Measurements from ENCODE around the gene GRAMD2B. TPM values are rescaled to one million over a fixed set of nuclear protein-coding genes. Genes with fewer than 3 reads are reported as not detected.
"Not testable (repeated sequence)": the region's sequence is repeated elsewhere in the genome, so short reads cannot be mapped to it uniquely, and the experiment has no call there.

The GRAMD2B gene
- total RNA-seq, 4 donors from 2014 or later = 37.7 to 61.5 (median 44.6) TPM

DNA sequence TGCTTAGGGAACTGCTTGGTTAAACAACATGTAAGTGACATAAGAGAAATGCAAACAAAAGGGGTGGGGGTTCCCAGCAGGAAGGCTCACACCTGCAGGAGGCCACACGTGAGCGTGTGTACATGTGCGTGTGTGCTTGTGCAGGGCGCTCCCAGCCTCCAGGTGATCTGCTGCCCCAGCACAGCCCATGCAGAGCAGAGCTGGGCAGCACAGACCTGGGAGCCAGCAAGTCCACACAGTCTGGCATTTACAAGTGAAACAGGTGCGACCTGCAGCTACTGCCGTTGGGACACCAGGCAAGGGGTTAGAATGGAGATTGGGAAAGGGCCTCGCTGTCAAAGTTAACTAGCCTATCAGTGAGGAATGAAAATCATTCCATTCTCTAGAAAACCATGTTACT lies 41.8 kb downstream of the GRAMD2B start:
- Histone ChIP-seq H3K4me1 (peaks cover 0 to 42% (median 20%) of the 10 kb centered on the region in 4 donors), H3K27me3 (no peaks in the 10 kb centered on the region), H3K27ac (peak overlapping the region in 2 of 4 donors; percentile 11 to 29), H3K36me3 (peaks cover 0 to 32% (median 8%) of the 10 kb centered on the region in 3 donors), H3K4me3 (no peak overlapping the region), H3K9me3 (no peaks in the 10 kb centered on the region)
- 81 to 90% methylated on average over 7 of the region's 7 CpGs for WGBS, 2 donors
- TF ChIP-seq EP300 (IDR thresholded peaks at IDR 0.05) = no peak
- TF ChIP-seq, protein P1, sequence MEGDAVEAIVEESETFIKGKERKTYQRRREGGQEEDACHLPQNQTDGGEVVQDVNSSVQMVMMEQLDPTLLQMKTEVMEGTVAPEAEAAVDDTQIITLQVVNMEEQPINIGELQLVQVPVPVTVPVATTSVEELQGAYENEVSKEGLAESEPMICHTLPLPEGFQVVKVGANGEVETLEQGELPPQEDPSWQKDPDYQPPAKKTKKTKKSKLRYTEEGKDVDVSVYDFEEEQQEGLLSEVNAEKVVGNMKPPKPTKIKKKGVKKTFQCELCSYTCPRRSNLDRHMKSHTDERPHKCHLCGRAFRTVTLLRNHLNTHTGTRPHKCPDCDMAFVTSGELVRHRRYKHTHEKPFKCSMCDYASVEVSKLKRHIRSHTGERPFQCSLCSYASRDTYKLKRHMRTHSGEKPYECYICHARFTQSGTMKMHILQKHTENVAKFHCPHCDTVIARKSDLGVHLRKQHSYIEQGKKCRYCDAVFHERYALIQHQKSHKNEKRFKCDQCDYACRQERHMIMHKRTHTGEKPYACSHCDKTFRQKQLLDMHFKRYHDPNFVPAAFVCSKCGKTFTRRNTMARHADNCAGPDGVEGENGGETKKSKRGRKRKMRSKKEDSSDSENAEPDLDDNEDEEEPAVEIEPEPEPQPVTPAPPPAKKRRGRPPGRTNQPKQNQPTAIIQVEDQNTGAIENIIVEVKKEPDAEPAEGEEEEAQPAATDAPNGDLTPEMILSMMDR (IDR thresholded peaks at IDR 0.05) = no peak
- no peak for TF ChIP-seq POLR2A (IDR thresholded peaks at IDR 0.05)
- no peak for DNase-seq (ENCODE audit: low spot score in 2 of 2)

- peaks cover 0 to 38% (median 4%) of the 10 kb centered on the region in 4 donors for H3K4me1 ChIP-seq
- WGBS, 2 donors = 78 to 83% methylated on average over 3 of the region's 3 CpGs
- H3K27me3 ChIP-seq = no peaks in the 10 kb centered on the region
- no peaks in the 10 kb centered on the region for H3K9me3 ChIP-seq
- no peak overlapping the region for H3K4me3 ChIP-seq
- H3K36me3 ChIP-seq = peaks cover 0 to 62% (median 8%) of the 10 kb centered on the region in 3 donors
- TF ChIP-seq POLR2A (IDR thresholded peaks at IDR 0.05) (no peak), EP300 (IDR thresholded peaks at IDR 0.05) (no peak)
- TF ChIP-seq, protein P1 (IDR thresholded peaks at IDR 0.05) = no peak
- DNase-seq (ENCODE audit: low spot score in 2 of 2) = no peak
- H3K27ac ChIP-seq = peak overlapping the region in 2 of 4 donors; percentile 48 to 53
Measured at GRCh38 chr5:126468091-126468490, 44.9 kb downstream of the GRAMD2B start.

DNA sequence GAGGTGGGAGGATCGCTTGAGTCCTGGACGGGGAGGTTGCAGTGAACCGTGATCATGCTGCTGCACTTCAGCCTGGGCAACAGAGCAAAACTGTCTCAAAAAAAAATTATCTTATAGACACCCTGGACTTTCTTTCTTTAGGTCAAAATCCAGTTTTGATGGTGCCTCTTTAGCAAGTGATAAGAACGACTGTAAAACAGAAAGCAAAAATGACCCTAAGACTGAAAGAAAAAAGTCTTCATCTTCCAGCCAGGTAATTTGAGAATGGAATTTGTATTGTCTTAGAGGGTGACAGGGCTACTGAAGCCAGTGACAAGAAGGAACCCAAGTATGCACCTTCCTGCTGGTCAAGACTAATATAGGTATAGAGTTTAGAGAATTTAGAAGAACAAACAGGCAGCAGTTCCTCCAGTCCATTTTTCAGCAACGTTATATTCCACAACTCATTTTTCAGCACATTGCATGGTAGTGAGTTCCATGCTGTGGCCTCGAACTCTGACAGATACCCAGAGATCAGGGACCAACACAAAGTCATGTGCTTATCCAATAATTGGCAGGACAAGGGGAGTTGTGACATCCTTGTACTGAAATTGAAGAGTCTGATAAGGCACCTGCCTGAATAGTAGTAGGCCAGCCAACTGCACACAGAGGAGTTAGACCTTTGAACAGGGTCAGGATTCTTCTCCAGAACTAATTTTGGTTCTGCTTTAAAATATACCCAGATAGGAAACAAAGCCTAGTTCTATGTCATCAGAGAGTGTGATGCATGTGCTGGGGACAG lies 46.5 kb downstream of the GRAMD2B start:
- 90 to 94% methylated on average over 6 of the region's 6 CpGs for whole genome bisulfite sequencing, 2 donors
- no peak overlapping the region for H3K4me3 ChIP-seq
- H3K36me3 ChIP-seq = peaks cover 0 to 71% (median 8%) of the 10 kb centered on the region in 3 donors
- peaks cover 0 to 38% (median 4%) of the 10 kb centered on the region in 4 donors for H3K4me1 ChIP-seq
- peak overlapping the region in 2 of 4 donors; percentile 30 to 42 for H3K27ac ChIP-seq
- no peak for TF ChIP-seq POLR2A (IDR thresholded peaks at IDR 0.05)
- TF ChIP-seq EP300 (IDR thresholded peaks at IDR 0.05) = no peak
- TF ChIP-seq, protein P1 (IDR thresholded peaks at IDR 0.05) = no peak
- no peak for DNase-seq (ENCODE audit: low spot score in 2 of 2)
- H3K9me3 ChIP-seq = no peaks in the 10 kb centered on the region
- no peaks in the 10 kb centered on the region for H3K27me3 ChIP-seq

DNA sequence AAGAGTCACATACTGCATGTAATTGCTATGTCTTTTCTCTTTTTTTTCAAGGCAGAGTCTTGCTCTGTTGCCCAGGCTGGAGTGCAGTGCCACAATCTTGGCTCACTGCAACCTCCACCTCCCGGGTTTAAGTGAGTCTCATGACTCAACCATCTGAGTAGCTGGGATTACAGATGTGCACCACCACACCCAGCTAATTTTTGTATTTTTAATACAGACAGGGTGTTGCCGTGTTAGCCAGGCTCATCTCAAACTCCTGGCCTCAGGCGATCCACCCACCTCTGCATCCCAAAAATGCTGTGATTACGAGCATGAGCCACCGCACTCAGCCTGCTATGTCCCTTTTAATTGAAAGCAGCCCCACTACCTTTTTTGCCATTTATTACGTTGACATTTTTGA lies 47.3 kb downstream of the GRAMD2B start:
- 81 to 89% methylated on average over 6 of the region's 6 CpGs for WGBS, 2 donors
- not testable (repeated sequence) for DNase-seq (ENCODE audit: low spot score in 2 of 2); H3K4me3 ChIP-seq; H3K27me3 ChIP-seq; H3K9me3 ChIP-seq
- H3K27ac ChIP-seq = peak overlapping the region in 2 of 4 donors; percentile 44 to 47
- H3K4me1 ChIP-seq = peaks cover 0 to 38% (median 4%) of the 10 kb centered on the region in 4 donors
- H3K36me3 ChIP-seq = peaks cover 0 to 69% (median 8%) of the 10 kb centered on the region in 3 donors

DNA sequence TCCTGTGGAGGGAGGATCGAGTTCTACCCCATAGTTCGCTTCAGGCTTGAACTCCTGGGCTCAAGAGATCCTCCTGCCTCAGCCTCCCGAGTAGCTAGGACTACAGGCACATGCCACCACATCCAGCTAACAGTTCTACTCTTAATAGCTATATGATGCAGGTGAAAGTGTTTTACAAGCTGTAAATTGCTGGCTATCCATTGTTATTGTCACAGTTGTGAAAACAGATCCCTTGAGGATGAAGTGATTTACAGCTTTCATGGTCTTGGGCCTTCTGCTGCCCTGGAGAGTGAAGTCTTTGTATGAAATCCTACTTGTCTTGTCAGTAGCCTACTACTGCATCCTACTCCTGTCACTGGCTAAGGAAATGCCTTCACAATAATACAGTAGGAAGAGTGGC lies 48.0 kb downstream of the GRAMD2B start:
- 65 to 93% methylated on average over 3 of the region's 3 CpGs for WGBS, 2 donors
- no peak for DNase-seq (ENCODE audit: low spot score in 2 of 2)
- Histone ChIP-seq H3K27me3 (no peaks in the 10 kb centered on the region), H3K27ac (peak overlapping the region in 2 of 4 donors; percentile 44 to 47), H3K4me1 (peaks cover 0 to 38% (median 4%) of the 10 kb centered on the region in 4 donors), H3K9me3 (no peaks in the 10 kb centered on the region), H3K36me3 (peaks cover 0 to 68% (median 3%) of the 10 kb centered on the region in 3 donors), H3K4me3 (no peak overlapping the region)
- TF ChIP-seq POLR2A (IDR thresholded peaks at IDR 0.05) (no peak), EP300 (IDR thresholded peaks at IDR 0.05) (no peak)
- TF ChIP-seq, protein P1 (IDR thresholded peaks at IDR 0.05) = no peak
